Psoas muscle (tissue), 8 donors: Measurements from ENCODE around the gene ASPG. TPM values are rescaled to one million over a fixed set of nuclear protein-coding genes. Genes with fewer than 3 reads are reported as not detected.
A peak's percentile ranks its signal among the peaks of the same experiment; 100 is the strongest.

ENCODE experiments used
- ATAC-seq, 4 donors: fragments of 200-7000 bp; cut with Tn5 transposase; one replicate each; pipeline ENCODE4 v1.9.1; 2020; ENCODE audit warnings: moderate library complexity in 3 of 4, mild to moderate bottlenecking in 2 of 4
- DNase-seq, 2 donors: peaks; one replicate each; pipeline ENCODE4 v3.0.0-alpha.2; 2020
- H3K27ac ChIP-seq: fragments of 200-600 bp; one replicate; pipeline ENCODE4 v1.8.0; 2022
- H3K27me3 ChIP-seq, 3 donors: fragments of 200-600 bp in 1 of 3; one replicate each; pipeline versions ENCODE4 v1.6.1 to v1.8.0; 2013 to 2022; ENCODE audit warnings: low read length in 2 of 3, mild to moderate bottlenecking in 2 of 3, moderate library complexity in 1 of 3; ENCODE audit not compliant: insufficient read depth in 3 of 3
- H3K36me3 ChIP-seq, 2 donors: fragments of 200-600 bp in 1 of 2; one replicate each; pipeline versions ENCODE4 v1.6.1 to v1.8.0; 2013 to 2022; ENCODE audit warnings: low read depth in 1 of 2, mild to moderate bottlenecking in 1 of 2, moderate library complexity in 1 of 2; ENCODE audit not compliant: insufficient read depth in 1 of 2
- H3K4me1 ChIP-seq: fragments of 200-600 bp; one replicate; pipeline ENCODE4 v1.8.0; 2022
- H3K4me3 ChIP-seq: fragments of 200-600 bp; one replicate; pipeline ENCODE4 v1.8.0; 2022; ENCODE audit warnings: mild to moderate bottlenecking
- H3K9me3 ChIP-seq: fragments of 200-600 bp; one replicate; pipeline ENCODE4 v1.8.0; 2022
- WGBS, 3 donors: extraction: QIAGEN DNeasy Blood & Tissue Kit; methylation state at CpG; one replicate each; pipeline versions ENCODE4 v1.1.6 to v1.1.7; 2013; 5-methylcytosine and 5-hydroxymethylcytosine counted together
- intact Hi-C, 2 donors: fragments of 100-400 bp; cut with DNase I; formaldehyde crosslinking; loops; one replicate each; pipeline versions ENCODE4 v1.11.0 to v1.14.2; 2022
- polyA plus RNA-seq, 3 donors: library from polyadenylated mRNA; stranded (reverse); fragments of 200-250 nt; gene quantifications; one replicate each; pipeline ENCODE4 v1.2.3, GENCODE V29; 2013
- total RNA-seq, 4 donors: library from RNA; stranded (reverse); fragmentation: NEBNext Ultra II Directional in 2 of 4; extraction: Animal tissue kit (Norgen Biotek cat#: 25700) in 2 of 4; gene quantifications; one replicate each; pipeline versions ENCODE4 v1.2.1 to v1.2.4, GENCODE V29; 2021 to 2023
- TF ChIP-seq, protein P1 (sequence below): fragments of 200-600 bp; IDR thresholded peaks from one replicate; pipeline ENCODE4 v1.8.0; 2022; ENCODE audit warnings: antibody characterized with exemption
- donor health status: healthy with polysubstance abuse.
- donor health status: DM: no; HTN: no; CAD: no; lungs with moderate emphysema.
- donor health status: Bipolar disorder and iron deficiency.
- donor health status: healthy.
- donor health status: DM: yes; HTN: yes; CAD: no.
- donor health status: DM: no; HTN: no; CAD: no.
- donor health status: DM: no; HTN: no; CAD: no.
- donor health status: DM: yes; HTN: yes; CAD: no.

Gene ASPG
- total and polyA plus RNA-seq, 7 donors: 0.04 to 0.84 (median 0.33) TPM; not detected in 1

DNA sequence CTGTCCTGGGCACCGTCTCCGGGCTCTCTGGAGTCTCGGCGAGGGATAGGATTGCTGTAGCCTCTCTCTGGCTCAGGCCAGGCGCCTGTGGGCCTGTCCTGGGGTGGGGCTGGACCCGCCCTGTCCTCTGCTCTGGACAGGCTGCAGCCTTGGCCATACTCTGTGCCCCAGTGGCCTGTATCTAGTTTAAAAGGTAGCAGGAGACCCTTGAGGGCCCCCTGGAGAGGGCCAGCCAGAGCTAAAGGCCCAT lies 54.6 kb downstream of the ASPG start:
- Histone ChIP-seq H3K9me3 (no peaks in the 10 kb centered on the region), H3K4me3 (peak overlapping the region; percentile 68), H3K4me1 (peaks cover 9% of the 10 kb centered on the region), H3K36me3 (no peaks in the 10 kb centered on the region), H3K27me3 (peaks cover 0 to 47% (median 21%) of the 10 kb centered on the region in 3 donors), H3K27ac (no peak overlapping the region)
- intact Hi-C loops: loop anchor here in 1 of 2 donors (5.0 kb wide), 1 partner anchor 497 kb away; no protein-coding TSS in a partner anchor
- no peak for ATAC-seq
- no peak for DNase-seq
- WGBS, 3 donors: 61 to 74% (median 67%) methylated on average over 6 of the region's 6 CpGs
- TF ChIP-seq, protein P1, sequence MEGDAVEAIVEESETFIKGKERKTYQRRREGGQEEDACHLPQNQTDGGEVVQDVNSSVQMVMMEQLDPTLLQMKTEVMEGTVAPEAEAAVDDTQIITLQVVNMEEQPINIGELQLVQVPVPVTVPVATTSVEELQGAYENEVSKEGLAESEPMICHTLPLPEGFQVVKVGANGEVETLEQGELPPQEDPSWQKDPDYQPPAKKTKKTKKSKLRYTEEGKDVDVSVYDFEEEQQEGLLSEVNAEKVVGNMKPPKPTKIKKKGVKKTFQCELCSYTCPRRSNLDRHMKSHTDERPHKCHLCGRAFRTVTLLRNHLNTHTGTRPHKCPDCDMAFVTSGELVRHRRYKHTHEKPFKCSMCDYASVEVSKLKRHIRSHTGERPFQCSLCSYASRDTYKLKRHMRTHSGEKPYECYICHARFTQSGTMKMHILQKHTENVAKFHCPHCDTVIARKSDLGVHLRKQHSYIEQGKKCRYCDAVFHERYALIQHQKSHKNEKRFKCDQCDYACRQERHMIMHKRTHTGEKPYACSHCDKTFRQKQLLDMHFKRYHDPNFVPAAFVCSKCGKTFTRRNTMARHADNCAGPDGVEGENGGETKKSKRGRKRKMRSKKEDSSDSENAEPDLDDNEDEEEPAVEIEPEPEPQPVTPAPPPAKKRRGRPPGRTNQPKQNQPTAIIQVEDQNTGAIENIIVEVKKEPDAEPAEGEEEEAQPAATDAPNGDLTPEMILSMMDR: no peak

DNA sequence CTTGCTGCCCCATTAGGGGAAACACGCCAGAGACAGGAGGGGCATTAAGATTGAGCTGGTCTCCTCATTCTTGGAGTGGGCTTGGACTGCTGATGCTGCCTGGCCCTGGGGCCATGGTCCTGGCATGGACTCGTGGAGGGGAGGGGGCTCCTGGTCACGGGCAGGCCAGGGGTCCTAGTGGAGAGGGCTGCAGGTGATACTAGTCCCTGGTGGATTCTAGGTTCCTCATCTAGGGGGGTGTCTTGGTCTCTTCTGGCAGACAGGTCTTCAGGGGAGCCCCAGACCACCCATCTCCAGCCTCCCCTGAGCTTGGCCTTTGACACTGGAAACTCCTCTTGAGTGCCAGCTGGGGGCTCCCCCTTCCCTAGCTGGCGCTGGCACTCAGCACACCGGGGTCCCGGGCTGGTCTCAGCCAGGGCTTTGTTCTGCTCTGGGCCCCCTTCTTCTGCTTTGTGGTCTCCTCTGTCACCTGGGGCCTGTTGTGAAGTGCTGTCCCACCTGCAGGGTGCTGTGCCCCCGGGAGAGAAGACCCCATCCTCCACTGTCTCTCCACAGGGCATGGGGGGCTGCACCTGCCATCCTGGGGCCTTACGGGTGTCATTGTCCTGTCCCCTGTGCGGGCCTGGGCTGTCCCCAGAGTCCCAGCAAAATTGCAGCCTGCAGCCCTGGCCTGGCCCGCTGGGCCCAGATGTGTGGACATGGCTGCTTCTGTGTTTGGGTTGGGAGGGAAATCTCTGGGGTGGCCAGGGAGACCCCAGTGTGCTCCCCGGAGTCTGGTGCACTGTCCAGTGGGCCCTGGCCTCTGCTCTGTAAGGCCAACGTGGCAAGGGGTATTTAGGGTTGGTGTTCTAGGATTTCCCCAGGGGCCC lies 55.2 kb downstream of the ASPG start:
- Histone ChIP-seq H3K27ac (no peak overlapping the region), H3K4me1 (peaks cover 9% of the 10 kb centered on the region), H3K4me3 (peak overlapping the region; percentile 68), H3K27me3 (peaks cover 0 to 42% (median 17%) of the 10 kb centered on the region in 3 donors), H3K9me3 (no peaks in the 10 kb centered on the region), H3K36me3 (no peaks in the 10 kb centered on the region)
- ATAC-seq (no peak), DNase-seq (peak; percentile 5 to 34)
- 76 to 87% (median 84%) methylated on average over 12 of the region's 12 CpGs for WGBS, 3 donors
- intact Hi-C loops: loop anchor here in 1 of 2 donors (5.0 kb wide), 1 partner anchor 497 kb away; no protein-coding TSS in a partner anchor
- TF ChIP-seq, protein P1: no peak

DNA sequence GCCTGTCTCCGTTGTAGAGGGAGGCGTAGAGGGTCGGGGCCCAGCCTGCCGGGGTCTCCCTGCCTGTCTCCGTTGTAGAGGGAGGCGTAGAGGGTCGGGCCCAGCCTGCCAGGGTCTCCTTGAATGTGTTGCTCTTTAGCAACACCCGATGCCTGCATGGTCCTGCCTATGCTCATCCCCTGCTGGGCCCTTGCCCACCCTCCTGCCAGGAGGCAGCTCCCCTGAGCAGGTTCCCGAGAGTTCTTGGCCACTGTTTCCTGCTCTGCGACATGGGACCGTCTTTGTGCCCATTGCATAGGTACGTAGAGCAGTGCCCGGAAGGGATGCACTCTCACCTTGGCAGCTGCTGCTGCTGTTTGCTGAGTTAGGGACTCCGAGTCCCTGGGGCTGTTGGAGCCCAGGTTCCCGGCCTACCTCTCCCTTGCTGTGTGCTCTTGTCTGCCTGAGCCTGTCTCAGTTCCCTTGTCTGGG lies 56.2 kb downstream of the ASPG start:
- intact Hi-C loops: loop anchor here in 1 of 2 donors (5.0 kb wide), 1 partner anchor 496 kb away; no protein-coding TSS in a partner anchor
- Histone ChIP-seq H3K4me1 (peaks cover 9% of the 10 kb centered on the region), H3K27me3 (peaks cover 0 to 34% (median 9%) of the 10 kb centered on the region in 3 donors), H3K9me3 (no peaks in the 10 kb centered on the region), H3K4me3 (no peak overlapping the region), H3K27ac (no peak overlapping the region), H3K36me3 (no peaks in the 10 kb centered on the region)
- ATAC-seq: no peak
- TF ChIP-seq, protein P1: no peak
- DNase-seq: peak; percentile 10 to 30
- WGBS, 3 donors: 83 to 92% (median 90%) methylated on average over 13 to 15 of the region's 15 CpGs

DNA sequence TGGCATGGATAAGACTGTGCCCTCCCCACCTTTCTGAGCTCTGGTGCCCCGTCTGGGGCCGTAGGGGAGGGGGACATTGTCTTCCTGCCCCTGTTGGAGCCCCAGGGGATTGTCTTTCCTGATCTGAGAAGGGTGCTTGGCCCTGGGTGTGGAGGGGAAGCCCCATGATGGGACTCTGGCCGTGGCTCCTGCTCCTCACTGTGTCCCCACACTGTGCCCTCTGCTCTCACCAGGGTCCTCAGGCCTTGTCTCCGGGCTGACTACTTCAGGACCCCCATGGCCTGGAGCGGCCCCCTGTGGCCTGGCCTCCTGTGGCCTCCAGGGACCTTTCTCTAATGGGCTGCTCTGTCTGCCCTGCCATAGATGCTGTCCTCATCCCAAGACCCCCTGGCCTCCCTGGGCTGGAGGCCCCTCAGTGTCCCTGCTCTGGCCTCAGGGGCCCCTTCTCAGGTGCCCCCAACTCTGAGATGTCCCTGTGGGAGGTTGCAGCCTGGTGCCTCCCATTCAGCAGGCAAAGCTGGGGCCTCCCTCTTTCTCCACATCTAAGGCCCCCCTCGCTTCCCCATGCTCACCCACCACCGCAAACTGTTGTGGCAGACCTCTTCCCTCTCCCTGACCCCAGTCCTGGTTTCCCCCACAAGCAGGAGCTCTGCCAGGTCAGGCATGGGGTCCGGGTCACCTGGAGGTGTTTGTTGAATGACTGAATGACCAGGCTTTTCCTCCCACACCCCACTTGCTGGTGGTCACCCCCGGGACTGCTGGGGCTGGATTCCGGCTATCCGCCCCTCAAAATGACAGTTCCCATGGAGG lies 56.8 kb downstream of the ASPG start:
- intact Hi-C loops: loop anchor here in 1 of 2 donors (5.0 kb wide), 1 partner anchor 495 kb away; no protein-coding TSS in a partner anchor

More for the DNA sequence above, 56.8 kb downstream of the ASPG start:
- H3K27me3 ChIP-seq: peaks cover 0 to 31% (median 6%) of the 10 kb centered on the region in 3 donors
- no peaks in the 10 kb centered on the region for H3K9me3 ChIP-seq
- H3K36me3 ChIP-seq: no peaks in the 10 kb centered on the region
- DNase-seq: peak in 1 of 2 donors; percentile 40
- no peak overlapping the region for H3K4me3 ChIP-seq
- ATAC-seq: no peak
- no peak overlapping the region for H3K27ac ChIP-seq
- TF ChIP-seq, protein P1: no peak
- WGBS, 3 donors: 82 to 87% (median 85%) methylated on average over 10 to 11 of the region's 11 CpGs
- H3K4me1 ChIP-seq: peaks cover 7% of the 10 kb centered on the region
